Stimulated activated naive CD8-positive, alpha-beta T cell treated with anti-CD3 and anti-CD28 coated beads, Interleukin-15, amount 100 ng/mL, for 72 hours (primary cell): ENCODE results near the gene LRRN2.

ENCODE experiments used
- ATAC-seq: fragments of 150-1000 bp; cut with Tn5 transposase; 2 replicates; pipeline ENCODE4 v1.10.0; 2021; ENCODE audit warnings: mild to moderate bottlenecking, moderate library complexity
- DNase-seq, 2 donors: peaks; one replicate each; pipeline ENCODE4 v3.0.0; 2021 to 2022
- H3K27ac Mint-ChIP-seq, 2 donors: one replicate each; pipeline ENCODE4 v1.8.0; 2022; ENCODE audit warnings: mild to moderate bottlenecking in 2 of 2, mixed read lengths in 2 of 2, moderate library complexity in 2 of 2
- H3K27me3 Mint-ChIP-seq: one replicate; pipeline ENCODE4 v1.8.0; 2022; ENCODE audit warnings: mixed read lengths
- H3K4me1 Mint-ChIP-seq: one replicate; pipeline ENCODE4 v1.8.0; 2022; ENCODE audit warnings: mild to moderate bottlenecking, mixed read lengths
- H3K4me3 Mint-ChIP-seq, 2 donors: one replicate each; pipeline ENCODE4 v1.8.0; 2022; ENCODE audit warnings: mild to moderate bottlenecking in 2 of 2, mixed read lengths in 2 of 2, moderate library complexity in 1 of 2
- H3K9me3 Mint-ChIP-seq, 2 donors: one replicate each; pipeline ENCODE4 v1.8.0; 2022; ENCODE audit warnings: mixed read lengths in 2 of 2

The LRRN2 gene

DNA sequence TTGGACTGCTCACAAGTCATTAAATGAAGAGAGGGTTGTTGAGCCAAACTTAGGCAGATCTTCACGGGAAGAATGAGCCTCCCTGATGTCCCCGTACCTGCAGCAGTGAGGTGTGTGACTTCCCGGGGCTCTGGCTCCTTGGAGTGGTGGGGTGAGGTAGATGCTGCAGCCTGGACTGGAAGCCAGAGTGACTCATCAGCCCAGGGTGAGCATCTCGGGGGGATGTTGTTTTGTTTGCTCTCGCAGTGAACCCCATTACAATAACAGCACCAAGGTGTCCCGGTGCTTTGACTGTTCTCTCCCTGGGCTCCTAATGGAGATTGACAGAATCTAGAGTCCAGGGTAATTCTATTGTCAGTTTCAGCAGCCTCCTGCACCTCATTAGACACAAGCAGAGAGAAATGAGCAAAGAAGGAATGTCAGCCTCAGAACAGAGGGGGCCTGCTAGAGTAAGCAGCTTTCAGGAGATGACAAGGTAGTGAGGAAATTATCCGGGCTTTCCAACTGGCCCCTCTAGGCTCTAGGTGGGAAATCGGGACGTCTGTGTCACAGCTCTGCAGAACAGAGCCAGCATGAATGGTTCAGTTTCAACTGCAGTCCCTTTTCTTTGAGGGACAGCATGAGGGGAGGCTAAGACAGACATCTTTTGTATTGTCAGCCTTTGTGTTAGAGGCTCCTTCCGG lies 36.0 kb upstream of the LRRN2 start:
- no peaks in the 10 kb centered on the region for H3K27me3 Mint-ChIP-seq
- H3K27ac Mint-ChIP-seq, result no peak overlapping the region
- no peak for DNase-seq
- peaks cover 4% of the 10 kb centered on the region for H3K4me1 Mint-ChIP-seq
- H3K4me3 Mint-ChIP-seq, result no peak overlapping the region
- no peaks in the 10 kb centered on the region for H3K9me3 Mint-ChIP-seq
- ATAC-seq, result no peak

DNA sequence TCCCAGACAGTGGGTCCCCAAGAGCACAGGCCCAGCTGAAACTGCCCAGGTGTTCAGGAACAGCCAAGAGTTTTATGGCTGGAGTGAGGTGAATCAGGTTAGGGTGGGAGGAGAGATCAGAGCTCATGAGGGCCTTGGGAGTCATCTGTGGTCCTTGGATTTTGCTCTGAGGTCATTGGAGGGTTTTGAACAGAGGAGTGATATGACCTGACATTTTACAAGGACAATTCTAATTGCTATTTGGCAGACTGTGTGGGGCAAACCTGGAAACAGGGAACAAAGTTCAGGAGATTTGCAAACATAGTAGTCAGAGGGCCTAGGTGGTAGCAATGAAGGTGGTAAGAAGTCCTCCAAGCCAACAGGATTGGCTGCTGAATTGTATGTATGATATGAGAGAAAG lies 31.1 kb upstream of the LRRN2 start:
- Mint-ChIP-seq H3K9me3 (no peaks in the 10 kb centered on the region), H3K27ac (no peak overlapping the region), H3K4me3 (no peak overlapping the region), H3K4me1 (no peaks in the 10 kb centered on the region), H3K27me3 (peaks cover 25% of the 10 kb centered on the region)
- DNase-seq (no peak), ATAC-seq (no peak)

DNA sequence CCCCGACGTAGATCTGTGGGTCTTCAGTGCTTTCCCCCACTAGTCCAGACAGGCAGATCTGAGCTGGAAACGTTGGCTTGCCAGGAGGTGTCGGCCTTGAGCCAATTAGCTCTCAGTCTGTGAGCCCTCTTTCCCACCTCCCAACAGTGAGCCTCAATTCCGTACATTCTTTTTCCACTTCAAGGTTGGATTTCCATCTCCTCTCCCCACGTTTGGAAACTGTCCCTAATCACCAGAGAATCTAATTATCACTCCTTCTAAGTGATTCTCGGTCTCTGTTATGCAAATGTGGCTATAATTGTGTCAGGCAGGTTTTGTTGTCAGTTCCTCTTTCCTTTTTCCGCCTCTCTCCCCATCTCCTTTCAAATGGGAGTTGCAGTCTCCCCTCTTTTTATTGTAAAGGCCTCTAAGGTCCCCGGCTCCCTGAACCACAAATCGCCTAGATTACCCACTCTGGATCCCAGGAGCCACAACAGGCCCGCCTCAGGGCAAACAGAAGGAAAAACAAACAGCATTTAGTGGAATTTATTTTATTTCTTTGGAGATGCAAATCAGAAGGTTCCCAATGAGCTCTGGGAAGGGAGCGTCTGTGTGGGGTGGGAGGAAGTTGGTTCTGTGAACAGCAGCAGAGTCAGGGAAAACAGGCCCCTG lies 29.4 kb upstream of the LRRN2 start:
- H3K4me1 Mint-ChIP-seq, result no peaks in the 10 kb centered on the region
- ATAC-seq (no peak), DNase-seq (no peak)
- H3K27ac Mint-ChIP-seq, result no peak overlapping the region
- no peaks in the 10 kb centered on the region for H3K9me3 Mint-ChIP-seq
- H3K27me3 Mint-ChIP-seq, result peaks cover 31% of the 10 kb centered on the region
- no peak overlapping the region for H3K4me3 Mint-ChIP-seq

DNA sequence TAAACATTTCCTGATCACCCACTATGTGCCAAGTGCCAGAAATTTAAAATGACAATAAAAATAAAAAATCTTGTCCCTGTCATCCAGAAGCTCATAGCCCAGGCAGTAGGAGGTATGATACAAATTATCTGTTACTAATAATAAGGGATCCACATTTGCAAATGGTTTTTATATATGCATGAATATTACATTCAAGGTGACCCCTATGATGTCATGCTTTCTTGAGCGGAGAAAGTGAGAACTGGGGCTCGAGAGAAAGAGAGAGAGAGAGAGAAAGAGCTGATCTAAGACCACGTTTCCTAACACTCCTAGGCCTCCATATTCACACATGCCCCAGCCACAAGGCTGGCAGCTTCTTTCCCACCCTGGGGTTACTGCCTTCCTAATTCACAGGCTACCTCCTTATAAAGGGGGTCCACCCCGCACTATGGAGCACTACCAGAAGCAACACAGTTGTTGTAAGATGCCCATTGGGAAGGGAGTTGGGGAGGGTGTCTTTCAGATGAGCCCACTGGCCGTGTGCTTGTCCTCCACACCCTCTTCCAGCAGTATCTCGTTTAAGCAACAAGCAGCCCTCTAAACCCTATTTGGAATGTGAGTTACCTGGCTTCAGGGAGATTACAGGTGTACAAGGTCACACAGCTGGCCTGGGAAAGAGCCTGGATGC lies 28.8 kb upstream of the LRRN2 start:
- Mint-ChIP-seq H3K27me3 (peaks cover 31% of the 10 kb centered on the region), H3K4me1 (no peaks in the 10 kb centered on the region)
- no peak for ATAC-seq

DNA sequence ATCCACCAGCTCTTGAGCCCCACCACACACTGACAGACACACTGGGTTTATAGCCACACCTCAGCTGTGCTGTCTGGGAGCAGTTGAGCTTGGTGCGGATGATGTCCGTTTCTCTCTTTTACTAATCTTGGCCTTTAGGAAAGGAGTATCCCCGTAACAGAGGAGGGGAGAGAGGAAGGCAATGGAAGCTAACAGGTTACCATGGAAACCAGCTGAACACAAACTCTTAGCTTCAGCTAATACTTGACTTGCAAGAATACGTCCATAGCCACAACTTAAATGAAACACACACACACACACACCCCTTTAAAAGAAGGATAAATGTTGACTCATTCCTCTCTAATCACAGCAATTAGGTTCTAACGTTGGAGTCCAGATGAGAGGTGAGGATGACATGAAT lies 28.0 kb upstream of the LRRN2 start:
- no peak for DNase-seq
- Mint-ChIP-seq H3K9me3 (no peaks in the 10 kb centered on the region), H3K4me1 (peaks cover 3% of the 10 kb centered on the region), H3K4me3 (no peak overlapping the region), H3K27ac (no peak overlapping the region), H3K27me3 (peaks cover 31% of the 10 kb centered on the region)
- ATAC-seq, result no peak

More for the DNA sequence above, 28.8 kb upstream of the LRRN2 start:
- H3K9me3 Mint-ChIP-seq, result no peaks in the 10 kb centered on the region
- no peak for DNase-seq
- no peak overlapping the region for H3K4me3 Mint-ChIP-seq
- no peak overlapping the region for H3K27ac Mint-ChIP-seq

DNA sequence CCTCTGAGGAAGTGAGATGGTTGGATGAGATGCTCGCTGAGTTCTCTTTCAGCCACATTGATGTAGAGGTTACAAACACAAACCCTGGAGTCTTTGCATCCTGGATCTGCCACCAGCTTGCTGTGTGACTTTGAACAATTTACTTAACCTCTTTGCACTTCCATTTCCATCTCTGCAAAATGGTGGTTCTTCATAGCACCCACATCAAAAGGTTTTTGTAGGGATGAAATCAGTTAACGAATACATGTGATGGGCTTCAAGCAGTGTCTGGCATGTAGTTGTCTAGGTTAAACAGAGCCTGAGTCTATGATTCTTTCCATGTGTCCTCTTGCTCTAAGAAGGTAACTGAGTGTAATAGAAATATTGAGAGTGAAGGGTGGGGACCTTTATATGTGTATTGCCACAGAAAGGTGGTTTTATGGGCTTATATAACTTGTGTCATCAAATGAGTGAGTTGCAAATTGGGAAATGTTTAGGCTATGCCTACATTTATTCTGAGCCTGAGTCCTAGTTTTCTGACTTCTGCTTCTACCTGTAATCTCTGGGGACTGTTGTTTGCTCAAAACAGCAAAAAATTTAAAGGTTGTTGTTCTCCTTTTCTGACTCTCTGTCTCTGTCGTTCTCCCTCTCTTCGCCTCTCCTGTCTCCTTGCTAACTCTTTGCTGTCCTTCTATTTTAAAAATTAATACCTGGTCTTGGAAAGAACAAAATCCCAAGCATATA lies 27.3 kb upstream of the LRRN2 start:
- no peak overlapping the region for H3K4me3 Mint-ChIP-seq
- peaks cover 31% of the 10 kb centered on the region for H3K27me3 Mint-ChIP-seq
- H3K4me1 Mint-ChIP-seq, result peaks cover 9% of the 10 kb centered on the region
- H3K27ac Mint-ChIP-seq, result no peak overlapping the region
- no peak for DNase-seq
- no peaks in the 10 kb centered on the region for H3K9me3 Mint-ChIP-seq
- ATAC-seq, result no peak

DNA sequence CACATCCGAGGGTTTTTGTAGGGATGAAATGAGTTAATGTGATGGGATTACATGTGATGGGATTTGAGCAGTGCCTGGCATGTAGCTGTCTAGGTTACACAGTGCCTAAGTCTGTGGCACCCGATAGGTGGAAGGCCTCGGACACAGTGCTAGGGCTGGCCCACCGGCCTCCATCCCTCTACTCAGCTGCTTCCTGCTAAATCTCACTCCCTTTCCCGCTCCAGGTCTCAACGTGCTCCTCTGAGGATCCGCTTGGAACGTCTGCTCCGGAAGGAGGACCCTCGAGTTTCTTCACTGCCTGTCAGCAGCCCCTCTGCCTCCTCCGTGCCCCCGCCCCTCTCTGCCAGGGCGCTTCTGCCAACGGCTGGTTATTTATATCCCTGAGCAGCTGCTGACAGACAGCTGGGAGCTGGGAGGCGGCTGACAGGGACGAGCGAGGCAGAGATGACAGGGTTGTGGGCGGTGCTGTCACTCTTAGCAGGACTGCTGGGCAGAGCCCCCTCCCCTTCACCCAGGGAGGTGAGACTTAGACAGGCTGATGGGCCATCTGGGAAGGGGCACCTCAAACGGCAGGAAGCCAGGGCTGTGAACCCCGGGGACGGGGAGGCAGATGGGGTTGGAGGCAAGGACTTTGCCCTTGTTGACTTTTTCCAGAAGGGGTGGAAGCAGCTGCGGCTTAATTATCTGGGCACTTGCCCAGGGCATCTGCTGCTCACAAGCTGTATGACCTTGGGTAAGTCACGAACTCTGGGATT lies 26.6 kb upstream of the LRRN2 start:
- Mint-ChIP-seq H3K4me3 (no peak overlapping the region), H3K4me1 (peaks cover 17% of the 10 kb centered on the region), H3K27ac (no peak overlapping the region), H3K27me3 (peaks cover 31% of the 10 kb centered on the region), H3K9me3 (no peaks in the 10 kb centered on the region)
- no peak for ATAC-seq
- DNase-seq, result no peak

DNA sequence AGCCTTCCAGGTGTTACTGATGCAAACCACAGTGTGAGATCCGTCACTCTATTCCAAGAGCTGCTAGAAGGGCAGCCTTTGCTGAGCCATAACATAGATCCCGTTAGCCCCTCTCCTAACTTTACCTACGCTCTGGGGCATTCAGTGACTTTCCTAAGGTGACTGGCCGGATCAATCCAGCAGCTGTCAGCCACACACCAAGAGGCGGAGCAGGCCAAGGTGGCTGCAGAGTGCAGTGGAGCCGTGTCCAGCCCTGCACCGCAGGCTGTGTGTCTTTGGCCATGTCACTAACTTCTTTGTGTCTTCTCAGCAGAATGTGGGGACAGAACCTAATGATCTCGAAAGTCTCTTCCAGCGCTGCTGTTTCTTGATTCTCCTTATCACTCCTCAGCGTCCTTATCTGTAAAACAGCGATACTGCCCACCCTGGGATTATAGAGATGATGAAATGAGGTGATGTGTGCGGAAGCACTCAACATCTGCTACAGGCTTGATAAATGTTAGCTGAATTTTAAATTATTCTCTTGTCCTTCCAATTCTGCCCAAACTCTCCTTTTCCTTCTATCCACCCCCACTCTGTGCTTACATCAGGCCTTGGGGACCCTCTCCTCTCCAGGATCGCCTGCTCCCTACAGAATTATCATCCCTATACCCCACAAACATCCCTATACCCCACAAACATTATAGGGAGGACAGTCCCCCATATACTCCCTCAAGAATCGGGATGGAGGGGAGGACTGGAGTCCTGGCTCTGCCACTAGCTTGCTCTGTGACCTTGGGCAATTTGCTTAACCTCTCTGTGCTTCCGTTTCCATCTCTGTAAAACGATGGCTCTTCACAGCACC lies 25.8 kb upstream of the LRRN2 start:
- ATAC-seq, result no peak
- peaks cover 31% of the 10 kb centered on the region for H3K27me3 Mint-ChIP-seq

DNA sequence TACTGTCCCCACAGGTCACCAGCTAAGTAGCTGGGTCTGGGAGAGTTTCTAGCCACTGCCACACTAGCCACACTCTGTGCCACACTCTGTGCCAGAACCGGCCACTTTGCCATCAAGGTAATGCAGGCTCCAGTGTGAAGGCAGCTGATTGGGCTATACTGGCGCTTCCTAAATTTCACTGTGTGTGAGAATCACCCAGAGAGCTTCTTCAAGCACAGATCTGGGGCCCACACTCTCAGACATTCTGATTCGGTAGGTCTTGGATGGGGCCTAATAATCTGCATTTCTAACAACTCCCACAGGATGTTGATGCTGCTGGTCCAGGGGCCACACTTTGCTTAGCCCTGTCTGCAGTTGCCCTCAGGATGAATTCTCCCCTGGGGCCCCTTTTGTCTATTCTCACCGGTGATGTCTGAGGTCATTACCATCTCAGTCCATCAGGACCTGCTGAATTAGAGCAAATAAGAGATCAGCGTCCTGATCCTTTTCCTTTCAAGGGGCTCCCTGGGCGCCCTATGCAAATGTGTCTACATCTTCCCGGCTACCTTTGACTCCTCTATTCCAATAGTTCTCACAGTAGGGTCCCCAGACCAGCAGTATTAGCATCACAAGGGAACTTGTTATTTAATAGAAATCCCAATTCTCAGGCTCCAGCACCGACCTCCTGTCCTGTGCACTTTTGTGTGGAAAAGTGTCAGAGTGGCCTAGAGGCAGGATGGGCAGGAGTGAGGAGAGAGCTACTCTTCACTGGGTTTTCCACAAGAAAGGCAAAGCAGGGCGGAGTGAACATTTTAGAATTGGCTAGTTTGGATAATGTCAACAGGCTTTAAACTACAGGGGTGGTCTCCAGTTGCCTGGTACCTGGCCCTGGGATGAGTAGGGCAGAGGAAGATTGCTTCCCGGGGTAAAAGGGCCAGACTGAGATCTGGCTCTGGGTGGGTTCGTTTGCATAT lies 24.7 kb upstream of the LRRN2 start:
- DNase-seq (no peak), ATAC-seq (no peak)
- peaks cover 31% of the 10 kb centered on the region for H3K27me3 Mint-ChIP-seq
- peaks cover 36% of the 10 kb centered on the region for H3K4me1 Mint-ChIP-seq
- H3K9me3 Mint-ChIP-seq, result no peaks in the 10 kb centered on the region
- H3K4me3 Mint-ChIP-seq, result no peak overlapping the region
- no peak overlapping the region for H3K27ac Mint-ChIP-seq

More for the DNA sequence above, 25.8 kb upstream of the LRRN2 start:
- peaks cover 25% of the 10 kb centered on the region for H3K4me1 Mint-ChIP-seq
- H3K27ac Mint-ChIP-seq, result no peak overlapping the region
- no peak overlapping the region for H3K4me3 Mint-ChIP-seq
- no peak for DNase-seq
- no peaks in the 10 kb centered on the region for H3K9me3 Mint-ChIP-seq

DNA sequence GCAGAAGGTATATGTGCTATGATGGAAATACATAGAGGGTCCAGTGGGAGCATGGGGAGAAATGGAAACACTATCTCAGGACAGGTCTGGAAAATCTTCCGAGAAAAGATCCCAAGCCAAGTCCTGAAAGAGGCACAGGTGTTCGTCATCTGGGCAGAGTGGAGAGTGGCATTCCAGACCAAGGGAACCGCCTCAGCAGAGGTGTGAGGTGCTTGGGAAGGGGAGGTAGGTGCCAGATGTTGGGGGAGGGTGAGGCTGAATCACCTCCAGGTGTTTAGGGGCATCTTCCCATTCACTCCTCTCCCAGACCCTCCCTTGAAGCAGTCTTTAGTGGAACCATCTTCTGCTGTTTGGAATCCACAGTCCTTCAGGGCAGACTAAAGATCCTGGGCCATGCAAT lies 23.5 kb upstream of the LRRN2 start:
- ATAC-seq (no peak), DNase-seq (no peak)
- H3K27ac Mint-ChIP-seq, result no peak overlapping the region
- H3K9me3 Mint-ChIP-seq, result no peaks in the 10 kb centered on the region
- H3K27me3 Mint-ChIP-seq, result peaks cover 30% of the 10 kb centered on the region
- peaks cover 37% of the 10 kb centered on the region for H3K4me1 Mint-ChIP-seq
- no peak overlapping the region for H3K4me3 Mint-ChIP-seq

DNA sequence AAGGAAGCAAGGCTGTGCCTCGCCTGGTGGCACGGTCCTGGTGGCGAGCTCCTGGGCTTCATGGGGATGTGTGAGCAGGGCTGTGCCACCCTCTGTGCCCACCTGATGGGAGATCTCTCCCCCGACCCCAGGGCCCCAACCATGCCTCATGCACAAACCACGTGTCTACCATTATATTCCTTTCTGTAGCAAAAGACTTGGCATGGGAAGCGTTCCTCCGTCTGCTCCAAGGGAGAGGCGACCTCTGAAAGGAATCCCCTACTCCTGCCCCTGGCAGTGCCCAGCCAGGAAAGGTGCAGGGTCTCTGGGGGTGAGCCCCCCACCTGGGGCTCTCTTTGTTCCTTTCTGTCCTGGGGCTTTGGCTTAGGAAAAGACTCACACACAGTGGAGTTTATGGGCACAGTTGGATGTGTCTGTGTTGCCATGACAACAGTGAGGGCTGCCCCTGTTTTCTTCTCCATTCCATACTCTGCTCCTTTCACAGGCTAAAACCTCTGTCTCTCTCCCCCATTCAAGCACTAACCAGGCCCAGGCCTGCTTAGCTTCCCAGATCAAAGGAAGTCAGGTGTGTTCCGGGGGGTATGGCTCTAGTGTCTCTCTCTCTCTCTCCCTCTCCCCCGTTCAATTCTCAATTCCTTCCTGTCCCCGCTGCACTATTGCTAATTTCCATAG lies 21.4 kb upstream of the LRRN2 start:
- peaks cover 10% of the 10 kb centered on the region for H3K27me3 Mint-ChIP-seq
- peak overlapping the region in 1 of 2 donors; percentile 8 for H3K27ac Mint-ChIP-seq
- H3K4me3 Mint-ChIP-seq, result peak overlapping the region in 1 of 2 donors; percentile 11
- H3K9me3 Mint-ChIP-seq, result no peaks in the 10 kb centered on the region
- ATAC-seq, result no peak
- H3K4me1 Mint-ChIP-seq, result peaks cover 37% of the 10 kb centered on the region
- no peak for DNase-seq

DNA sequence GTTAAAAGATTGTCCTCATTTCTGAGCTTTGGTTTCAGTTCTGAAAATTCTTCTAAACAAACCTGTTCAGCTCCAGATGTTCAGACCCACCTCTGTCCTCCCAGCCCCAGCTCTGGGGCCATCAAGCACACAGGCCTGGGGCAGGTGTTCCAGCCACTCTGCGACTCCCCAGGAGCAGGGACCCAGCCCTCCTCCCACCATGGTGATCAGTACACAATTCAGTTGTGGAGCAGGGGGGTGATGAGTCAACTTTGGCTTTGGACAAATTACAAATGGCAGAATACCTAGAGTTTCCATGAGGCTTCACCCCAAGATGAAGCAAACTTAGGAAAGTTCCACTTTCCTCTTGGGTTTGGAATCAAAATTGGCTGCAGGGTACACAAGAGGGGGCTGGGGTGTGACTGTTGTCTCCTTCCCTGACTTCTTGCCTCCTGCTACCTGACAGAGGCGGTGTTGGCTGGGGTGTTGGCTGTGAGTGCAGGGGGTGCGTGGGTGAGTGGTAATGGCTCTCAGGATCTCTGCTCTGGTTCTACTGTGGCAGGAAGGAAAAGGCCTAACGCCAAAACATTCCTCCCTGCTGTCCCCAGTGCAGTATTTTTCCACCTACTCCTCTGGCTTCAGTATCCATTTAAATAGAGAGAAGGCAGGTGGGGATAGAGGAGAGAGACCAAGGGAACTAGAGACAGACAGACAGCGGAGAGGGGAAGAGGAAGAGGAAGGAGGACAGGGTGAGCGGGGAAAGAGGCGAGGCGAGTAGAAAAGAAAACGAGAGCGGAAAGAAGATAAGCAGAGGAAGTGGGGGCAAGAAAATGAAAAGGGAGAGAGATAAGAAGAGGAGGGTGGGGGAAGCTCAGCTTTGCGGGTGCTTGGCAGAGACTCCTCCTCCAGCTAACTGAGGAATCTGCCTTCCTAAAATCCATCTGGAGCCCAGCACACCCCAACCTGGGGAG lies 20.6 kb upstream of the LRRN2 start:
- H3K27ac Mint-ChIP-seq, result peak overlapping the region; percentile 8 to 17
- peaks cover 37% of the 10 kb centered on the region for H3K4me1 Mint-ChIP-seq
- H3K9me3 Mint-ChIP-seq, result no peaks in the 10 kb centered on the region
- H3K27me3 Mint-ChIP-seq, result peaks cover 2% of the 10 kb centered on the region
- ATAC-seq, result no peak
- DNase-seq, result no peak
- H3K4me3 Mint-ChIP-seq, result peak overlapping the region in 1 of 2 donors; percentile 55
